Uterus (tissue), 4 donors: Measurements from ENCODE around the gene SLC6A7. TPM values are rescaled to one million over a fixed set of nuclear protein-coding genes. Genes with fewer than 3 reads are reported as not detected.

ENCODE experiments used
- DNase-seq, 2 donors: peaks; one replicate each; pipeline ENCODE4 v3.0.0-alpha.2; 2019 to 2020
- H3K27ac ChIP-seq, 2 donors: fragments of 200-600 bp; sonication (generic); 1 replicate in 1 of 2; 2 replicates in 1 of 2; pipeline ENCODE4 v1.5.1; 2016 to 2018
- H3K27me3 ChIP-seq, 2 donors: fragments of 200-600 bp; sonication (generic); one replicate each; pipeline ENCODE4 v1.5.1; 2018 to 2019; ENCODE audit warnings: control low read depth in 1 of 2
- H3K36me3 ChIP-seq, 2 donors: fragments of 200-600 bp; sonication (generic); one replicate each; pipeline ENCODE4 v1.5.1; 2019; ENCODE audit warnings: control low read depth in 1 of 2
- H3K4me1 ChIP-seq, 2 donors: fragments of 200-600 bp; sonication (generic); one replicate each; pipeline ENCODE4 v1.5.1; 2018 to 2019; ENCODE audit warnings: control low read depth in 1 of 2
- H3K4me3 ChIP-seq, 2 donors: fragments of 200-600 bp; sonication (generic); 1 replicate in 1 of 2; 2 replicates in 1 of 2; pipeline ENCODE4 v1.5.1; 2018 to 2019; ENCODE audit warnings: mild to moderate bottlenecking in 1 of 2
- H3K9me3 ChIP-seq, 2 donors: fragments of 200-600 bp; sonication (generic); one replicate each; pipeline ENCODE4 v1.5.1; 2019; ENCODE audit warnings: control low read depth in 1 of 2
- CTCF ChIP-seq, 4 experiments: fragments of 200-600 bp in 2 of 4; fragments of 450-650 bp in 2 of 4; sonication (generic) in 2 of 4; IDR thresholded peaks; one replicate each; pipeline ENCODE4 v1.5.1; 2016 to 2019; ENCODE audit warnings: antibody characterized with exemption in 4 of 4, mild to moderate bottlenecking in 2 of 4, moderate library complexity in 1 of 4
- POLR2A ChIP-seq, 2 donors: fragments of 450-650 bp; IDR thresholded peaks; one replicate each; pipeline ENCODE4 v1.6.1; 2016; ENCODE audit warnings: antibody characterized with exemption in 2 of 2, mild to moderate bottlenecking in 1 of 2, moderate library complexity in 1 of 2
- intact Hi-C: fragments of 100-400 bp; cut with DNase I; formaldehyde crosslinking; loops from one replicate; pipeline ENCODE4 v1.15.1; 2023; ENCODE audit warnings: low total_unique reads
- total RNA-seq, 4 donors: library from RNA; depleted of rRNA in 3 of 4; stranded (reverse); fragments of >200 nt in 3 of 4; gene quantifications; one replicate each; pipeline versions ENCODE4 v1.1.0 to v1.2.4, GENCODE V29; 2014 to 2023
- donor health status: DM: yes; HTN: yes; CAD: no.

SLC6A7 gene
- total RNA-seq, 4 donors from 2014 or later, result not detected

GRCh38 chr5:150142959-150143349, 46.9 kb upstream of the SLC6A7 start:
- Histone ChIP-seq H3K9me3 (no peaks in the 10 kb centered on the region), H3K36me3 (no peaks in the 10 kb centered on the region), H3K4me1 (peaks cover 51 to 55% of the 10 kb centered on the region in 2 donors), H3K27ac (peak overlapping the region; percentile 97 to 99), H3K27me3 (no peaks in the 10 kb centered on the region), H3K4me3 (peak overlapping the region in 1 of 2 donors; percentile 24)
- peak in 1 of 2 donors; percentile 0 for TF ChIP-seq POLR2A (IDR thresholded peaks at IDR 0.05)
- no peak for TF ChIP-seq CTCF (IDR thresholded peaks at IDR 0.05)
- intact Hi-C loops, result no loop called here
- DNase-seq, result peak; percentile 69 to 89

DNA sequence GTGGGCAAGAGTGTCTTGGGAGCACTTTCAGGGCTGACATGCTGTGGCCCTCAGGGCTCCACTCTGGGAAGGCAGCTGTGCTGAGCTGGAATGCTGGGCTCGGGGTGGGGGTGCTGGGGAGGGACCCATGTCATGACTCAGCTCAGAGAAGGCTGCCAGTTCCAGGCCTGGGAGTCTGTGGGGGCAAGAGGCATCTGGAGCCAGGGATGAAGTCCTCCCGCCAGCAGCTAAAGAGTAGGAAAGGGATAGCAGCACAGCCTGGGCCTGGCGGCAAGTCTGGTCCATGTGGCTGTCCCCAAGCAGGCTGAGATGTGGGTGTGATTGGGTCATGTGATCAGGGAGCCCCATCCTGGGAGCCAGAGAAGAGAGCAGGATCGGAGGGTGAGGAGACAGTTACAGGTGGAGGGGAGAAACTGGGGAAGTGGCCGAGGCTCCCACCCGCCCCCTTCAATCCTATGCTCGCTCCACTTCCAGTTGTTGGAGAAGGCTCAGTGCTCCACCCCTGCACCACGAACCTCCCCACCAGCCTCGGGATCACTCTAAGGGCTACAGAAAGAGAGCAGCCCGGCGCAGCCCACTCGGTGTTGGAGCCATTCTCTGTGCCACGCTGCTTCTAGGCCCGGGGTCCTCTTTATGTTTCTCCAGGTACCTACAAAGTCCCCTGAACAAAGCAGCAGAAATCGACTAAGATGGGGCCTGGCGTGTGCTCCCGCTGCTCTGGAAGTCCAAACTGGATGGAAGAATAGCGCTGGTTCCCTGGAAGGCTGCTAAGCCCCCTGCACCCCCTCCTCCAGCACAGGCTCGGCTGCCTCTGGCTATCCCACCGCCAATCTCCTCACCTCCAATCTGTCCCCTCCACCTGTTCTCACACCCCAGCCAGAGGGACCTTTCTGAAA, 46.3 kb upstream of the SLC6A7 start:
- TF ChIP-seq CTCF (IDR thresholded peaks at IDR 0.05) (peak in 1 of 4 experiments; percentile 0), POLR2A (IDR thresholded peaks at IDR 0.05) (no peak)
- H3K27ac ChIP-seq, result peak overlapping the region; percentile 97 to 99
- no peaks in the 10 kb centered on the region for H3K9me3 ChIP-seq
- peak; percentile 94 to 96 for DNase-seq
- H3K4me3 ChIP-seq, result peak overlapping the region; percentile 7 to 24
- intact Hi-C loops, result no loop called here
- peaks cover 48 to 54% of the 10 kb centered on the region in 2 donors for H3K4me1 ChIP-seq
- H3K36me3 ChIP-seq, result no peaks in the 10 kb centered on the region
- H3K27me3 ChIP-seq, result no peaks in the 10 kb centered on the region

- intact Hi-C loops, result no loop called here
- no peak for TF ChIP-seq CTCF (IDR thresholded peaks at IDR 0.05)
- no peak for TF ChIP-seq POLR2A (IDR thresholded peaks at IDR 0.05)
- Histone ChIP-seq H3K4me1 (peaks cover 41 to 53% of the 10 kb centered on the region in 2 donors), H3K9me3 (no peaks in the 10 kb centered on the region), H3K4me3 (peak overlapping the region; percentile 7 to 24), H3K36me3 (no peaks in the 10 kb centered on the region), H3K27me3 (no peaks in the 10 kb centered on the region), H3K27ac (peak overlapping the region; percentile 97 to 99)
- DNase-seq, result peak; percentile 81 to 87
Measured at GRCh38 chr5:150144246-150144801, 45.5 kb upstream of the SLC6A7 start.

DNA sequence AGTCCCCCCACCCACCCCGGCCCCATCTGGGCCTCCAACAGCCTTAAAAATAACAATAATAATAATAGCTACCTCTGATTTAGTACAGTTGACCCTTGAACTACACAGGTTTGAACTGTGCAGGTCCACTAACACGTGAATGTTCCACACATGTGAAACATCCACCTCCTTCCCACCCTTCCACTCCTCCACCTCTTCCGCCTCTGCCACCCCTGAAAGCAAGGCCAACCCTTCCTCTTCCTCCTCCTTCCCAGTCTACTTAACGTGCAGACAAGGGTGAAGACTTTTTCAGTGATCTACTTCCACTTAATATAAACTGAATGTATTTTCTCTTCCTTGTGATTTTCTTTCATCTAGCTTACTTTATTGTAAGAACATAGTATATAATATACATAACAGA, 45.0 kb upstream of the SLC6A7 start:
- peak overlapping the region; percentile 97 to 99 for H3K27ac ChIP-seq
- peak overlapping the region in 1 of 2 donors; percentile 24 for H3K4me3 ChIP-seq
- intact Hi-C loops, result no loop called here
- H3K27me3 ChIP-seq, result no peaks in the 10 kb centered on the region
- TF ChIP-seq CTCF (IDR thresholded peaks at IDR 0.05) (no peak), POLR2A (IDR thresholded peaks at IDR 0.05) (no peak)
- no peaks in the 10 kb centered on the region for H3K36me3 ChIP-seq
- H3K4me1 ChIP-seq, result peaks cover 39 to 47% of the 10 kb centered on the region in 2 donors
- no peaks in the 10 kb centered on the region for H3K9me3 ChIP-seq
- DNase-seq, result no peak

DNA sequence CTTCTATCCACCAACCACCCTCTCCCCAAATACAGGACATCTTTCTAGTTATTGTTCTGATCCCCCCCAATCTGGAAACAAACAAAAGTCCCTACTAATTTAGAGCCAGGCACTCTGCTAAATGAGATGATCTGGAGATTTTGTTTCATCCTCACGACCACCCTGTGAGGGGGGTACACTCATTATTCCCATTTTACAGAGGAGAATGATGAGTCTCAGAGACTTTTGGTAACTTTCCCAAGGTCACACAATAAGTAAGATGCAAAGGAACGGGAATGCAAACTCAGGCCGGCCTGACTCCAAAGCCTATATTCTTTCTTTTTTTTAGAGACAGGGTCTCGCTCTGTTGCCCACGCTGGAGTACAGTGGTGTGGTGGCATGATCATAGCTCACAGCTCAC, 43.6 kb upstream of the SLC6A7 start:
- H3K36me3 ChIP-seq, result no peaks in the 10 kb centered on the region
- intact Hi-C loops, result no loop called here
- TF ChIP-seq POLR2A (IDR thresholded peaks at IDR 0.05) (no peak), CTCF (IDR thresholded peaks at IDR 0.05) (no peak)
- H3K27ac ChIP-seq, result peak overlapping the region; percentile 97 to 99
- no peaks in the 10 kb centered on the region for H3K9me3 ChIP-seq
- no peaks in the 10 kb centered on the region for H3K27me3 ChIP-seq
- DNase-seq, result no peak
- peaks cover 26 to 34% of the 10 kb centered on the region in 2 donors for H3K4me1 ChIP-seq
- no peak overlapping the region for H3K4me3 ChIP-seq
